ENCODE data around the gene LRRN3. TPM values are rescaled to one million over a fixed set of nuclear protein-coding genes. Genes with fewer than 3 reads are reported as not detected.
"Not testable (repeated sequence)": the region's sequence is repeated elsewhere in the genome, so short reads cannot be mapped to it uniquely, and the experiment has no call there.

Gene LRRN3
- 132 and 138 TPM in 2 replicates for total RNA-seq

- intact Hi-C loops (cut with micrococcal nuclease), result loop anchor here (1.0 to 5.0 kb wide), 7 partner anchors 8 to 646 kb away; partner anchors contain the start of gene IMMP2L
These were observed at the start of gene LRRN3 for GRCh38 chr7:111090846-111091245. LRRN3 (plus strand) TSS chr7:111091127; CDS start chr7:111122773, 31,646 bp downstream.

- intact Hi-C loops (cut with micrococcal nuclease), result no loop called here
These were observed 49.4 kb upstream of the LRRN3 start for GRCh38 chr7:111041577-111041976.

- intact Hi-C loops (cut with micrococcal nuclease), result no loop called here
These were observed 48.1 kb upstream of the LRRN3 start for GRCh38 chr7:111042842-111043241.

- intact Hi-C loops (cut with micrococcal nuclease), result no loop called here
These were observed 47.4 kb upstream of the LRRN3 start for GRCh38 chr7:111043561-111043960.

GRCh38 chr7:111045449-111045848 lies 45.5 kb upstream of the LRRN3 start:
- intact Hi-C loops (cut with micrococcal nuclease), result no loop called here

GRCh38 chr7:111047595-111047994 lies 43.3 kb upstream of the LRRN3 start:
- intact Hi-C loops (cut with micrococcal nuclease), result no loop called here

- intact Hi-C loops (cut with micrococcal nuclease), result no loop called here
These were observed 40.8 kb upstream of the LRRN3 start for GRCh38 chr7:111049971-111050680.

GRCh38 chr7:111050875-111051416 lies 40.0 kb upstream of the LRRN3 start:
- intact Hi-C loops (cut with micrococcal nuclease), result no loop called here

GRCh38 chr7:111051832-111052231 lies 39.1 kb upstream of the LRRN3 start:
- intact Hi-C loops (cut with micrococcal nuclease), result no loop called here

GRCh38 chr7:111053035-111053434 lies 37.9 kb upstream of the LRRN3 start:
- intact Hi-C loops (cut with micrococcal nuclease), result no loop called here

GRCh38 chr7:111056371-111056770 lies 34.6 kb upstream of the LRRN3 start:
- intact Hi-C loops (cut with micrococcal nuclease), result no loop called here

- intact Hi-C loops (cut with micrococcal nuclease), result no loop called here
These were observed 33.9 kb upstream of the LRRN3 start for GRCh38 chr7:111057066-111057465.

GRCh38 chr7:111059833-111060232 lies 31.1 kb upstream of the LRRN3 start:
- intact Hi-C loops (cut with micrococcal nuclease), result no loop called here

- intact Hi-C loops (cut with micrococcal nuclease), result no loop called here
These were observed 27.8 kb upstream of the LRRN3 start for GRCh38 chr7:111063166-111063565.

GRCh38 chr7:111067251-111067650 lies 23.7 kb upstream of the LRRN3 start:
- intact Hi-C loops (cut with micrococcal nuclease), result no loop called here

GRCh38 chr7:111067682-111068081 lies 23.2 kb upstream of the LRRN3 start:
- intact Hi-C loops (cut with micrococcal nuclease), result no loop called here

- intact Hi-C loops (cut with micrococcal nuclease), result no loop called here
These were observed 22.3 kb upstream of the LRRN3 start for GRCh38 chr7:111068618-111069017.

GRCh38 chr7:111071556-111071955 lies 19.4 kb upstream of the LRRN3 start:
- intact Hi-C loops (cut with micrococcal nuclease), result no loop called here

GRCh38 chr7:111072658-111073057 lies 18.3 kb upstream of the LRRN3 start:
- intact Hi-C loops (cut with micrococcal nuclease), result not testable (repeated sequence)

GRCh38 chr7:111074071-111074747 lies 16.7 kb upstream of the LRRN3 start:
- intact Hi-C loops (cut with micrococcal nuclease), result loop anchor here (1.0 kb wide), 2 partner anchors 9 to 16 kb away; no protein-coding TSS in a partner anchor

GRCh38 chr7:111074748-111075146 lies 16.2 kb upstream of the LRRN3 start:
- intact Hi-C loops (cut with micrococcal nuclease), result loop anchor here (1.0 kb wide), 2 partner anchors 9 to 16 kb away; no protein-coding TSS in a partner anchor

GRCh38 chr7:111075498-111075897 lies 15.4 kb upstream of the LRRN3 start:
- intact Hi-C loops (cut with micrococcal nuclease), result no loop called here

All from T-helper 2 cell treated with Interferon-gamma antibody and Interleukin-4, amounts not matched to agents 100 ng/mL and 5 ng/mL, for 36 hours (primary cell).